NCI-H82 (cell line): ENCODE data around the gene AK4.
"Not testable (repeated sequence)": the region's sequence is repeated elsewhere in the genome, so short reads cannot be mapped to it uniquely, and the experiment has no call there.

Experiments used
- DNase-seq: peaks from one replicate; lab custom pipeline; 2025; lab: John Stamatoyannopoulos, UW

The AK4 gene

GRCh38 chr1:65150583-65151263 is 2.7 kb downstream of the AK4 start:
- peak; percentile 66 for DNase-seq

- DNase-seq = no peak
These were observed 3.6 kb downstream of the AK4 start for GRCh38 chr1:65151641-65152040.

GRCh38 chr1:65153635-65154034 is 5.6 kb downstream of the AK4 start:
- no peak for DNase-seq

GRCh38 chr1:65156910-65157545 is 9.0 kb downstream of the AK4 start:
- no peak for DNase-seq

GRCh38 chr1:65157546-65157941 is 9.5 kb downstream of the AK4 start:
- no peak for DNase-seq

GRCh38 chr1:65159291-65159688 is 11.3 kb downstream of the AK4 start:
- not testable (repeated sequence) for DNase-seq

GRCh38 chr1:65159801-65160523 is 12.0 kb downstream of the AK4 start:
- no peak for DNase-seq

GRCh38 chr1:65163201-65163805 is 15.3 kb downstream of the AK4 start:
- DNase-seq = no peak

GRCh38 chr1:65164101-65164500 is 16.1 kb downstream of the AK4 start:
- not testable (repeated sequence) for DNase-seq

- DNase-seq = no peak
These were observed 16.6 kb downstream of the AK4 start for GRCh38 chr1:65164633-65165032.

GRCh38 chr1:65165269-65165993 is 17.4 kb downstream of the AK4 start:
- DNase-seq = peak; percentile 44

GRCh38 chr1:65166572-65167305 is 18.7 kb downstream of the AK4 start:
- DNase-seq = no peak

- no peak for DNase-seq
These were observed 19.7 kb downstream of the AK4 start for GRCh38 chr1:65167586-65168242.

GRCh38 chr1:65168867-65169266 is 20.9 kb downstream of the AK4 start:
- no peak for DNase-seq

- peak; percentile 67 for DNase-seq
These were observed 22.6 kb downstream of the AK4 start for GRCh38 chr1:65170511-65171142.

- DNase-seq = no peak
These were observed 25.1 kb downstream of the AK4 start for GRCh38 chr1:65172936-65173690.

- peak; percentile 88 for DNase-seq
These were observed 26.6 kb downstream of the AK4 start for GRCh38 chr1:65174585-65174984.

GRCh38 chr1:65175171-65176055 is 27.4 kb downstream of the AK4 start:
- peak; percentile 71 for DNase-seq

GRCh38 chr1:65176056-65176450 is 28.1 kb downstream of the AK4 start:
- no peak for DNase-seq
